ENCODE measurements around the gene VEPH1. TPM values are rescaled to one million over a fixed set of nuclear protein-coding genes. Genes with fewer than 3 reads are reported as not detected.
"Not testable (repeated sequence)": the region's sequence is repeated elsewhere in the genome, so short reads cannot be mapped to it uniquely, and the experiment has no call there.

Gene VEPH1
- total RNA-seq, 1 experiment from 2014 or later, result 0.51 TPM

GRCh38 chr3:157348304-157349075 is 154.7 kb downstream of the VEPH1 start:
- in situ Hi-C loops (cut with HindIII; ENCODE audit: low pct_unique_long_range_greater_than_20kb, low sequenced_read_pairs); H3K4me1 ChIP-seq (ENCODE audit: control insufficient read depth, insufficient read depth, low read length); H3K4me3 ChIP-seq (ENCODE audit: low read depth in 2 of 2, low read length in 2 of 2); H3K36me3 ChIP-seq (ENCODE audit: control insufficient read depth, insufficient read depth, low read length); H3K27ac ChIP-seq (ENCODE audit: low read length); POLR2A ChIA-PET; ATAC-seq; H3K27me3 ChIP-seq (ENCODE audit: control insufficient read depth, insufficient read depth, low read length); intact Hi-C loops (cut with micrococcal nuclease; ENCODE audit: unreplicated experiment); BruUV-seq (replicated peaks); H3K9me3 ChIP-seq (ENCODE audit: control insufficient read depth, insufficient read depth, low read depth, low read length); CTCF ChIA-PET; DNase-seq (ENCODE audit: low read depth, low spot score): not testable (repeated sequence)

GRCh38 chr3:157347577-157348303 is 155.5 kb downstream of the VEPH1 start:
- no TSS peak for BruUV-seq (replicated peaks)
- no peak for TF ChIP-seq REST (IDR thresholded peaks at IDR 0.05; ENCODE audit: insufficient read depth in 1 of 2, low read depth in 2 of 2, low read length in 1 of 2)
- TF ChIP-seq CTCF (IDR thresholded peaks at IDR 0.05), result peak; percentile 39
- POLR2A ChIA-PET, result no interaction called here
- H3K4me3 ChIP-seq (ENCODE audit: low read depth in 2 of 2, low read length in 2 of 2), result no peak overlapping the region
- DNase-seq (ENCODE audit: low read depth, low spot score) (no peak), ATAC-seq (no peak)
- no peaks in the 10 kb centered on the region for H3K4me1 ChIP-seq (ENCODE audit: control insufficient read depth, insufficient read depth, low read length)
- in situ Hi-C loops (cut with HindIII; ENCODE audit: low pct_unique_long_range_greater_than_20kb, low sequenced_read_pairs), result no loop called here
- no peak overlapping the region for H3K27ac ChIP-seq (ENCODE audit: low read length)
- CTCF ChIA-PET, result no interaction called here
- H3K9me3 ChIP-seq (ENCODE audit: control insufficient read depth, insufficient read depth, low read depth, low read length), result no peaks in the 10 kb centered on the region
- H3K27me3 ChIP-seq (ENCODE audit: control insufficient read depth, insufficient read depth, low read length), result no peaks in the 10 kb centered on the region
- H3K36me3 ChIP-seq (ENCODE audit: control insufficient read depth, insufficient read depth, low read length), result no peaks in the 10 kb centered on the region
- intact Hi-C loops (cut with micrococcal nuclease; ENCODE audit: unreplicated experiment), result no loop called here

GRCh38 chr3:157336252-157337009 is 166.8 kb downstream of the VEPH1 start:
- Histone ChIP-seq H3K4me1 (ENCODE audit: control insufficient read depth, insufficient read depth, low read length) (peaks cover 5% of the 10 kb centered on the region; the same call in 1 of the 2 replicates), H3K27me3 (ENCODE audit: control insufficient read depth, insufficient read depth, low read length) (no peaks in the 10 kb centered on the region), H3K36me3 (ENCODE audit: control insufficient read depth, insufficient read depth, low read length) (no peaks in the 10 kb centered on the region), H3K4me3 (ENCODE audit: low read depth in 2 of 2, low read length in 2 of 2) (0 out of 4 replicates have a peak overlapping the region, but pooled peaks of 1 of the 2 experiments have one; percentile 19), H3K27ac (ENCODE audit: low read length) (no peak overlapping the region), H3K9me3 (ENCODE audit: control insufficient read depth, insufficient read depth, low read depth, low read length) (no peaks in the 10 kb centered on the region)
- intact Hi-C loops (cut with micrococcal nuclease; ENCODE audit: unreplicated experiment) (no loop called here), in situ Hi-C loops (cut with HindIII; ENCODE audit: low pct_unique_long_range_greater_than_20kb, low sequenced_read_pairs) (no loop called here)
- peak; percentile 76 for ATAC-seq
- 0 out of 2 replicates have a peak, but pooled peaks have one; percentile 5 for TF ChIP-seq CTCF (IDR thresholded peaks at IDR 0.05)
- TF ChIP-seq TCF7L2 (IDR thresholded peaks at IDR 0.05; ENCODE audit: low read depth, low read length), result peak; percentile 58; the same call in 1 of the 2 replicates
- TF ChIP-seq POLR2AphosphoS5 (IDR thresholded peaks at IDR 0.05; ENCODE audit: low read depth, low read length), result no peak
- TF ChIP-seq SIN3A (IDR thresholded peaks at IDR 0.05; ENCODE audit: borderline replicate concordance, insufficient read depth, low read depth, low read length), result no peak
- no peak for TF ChIP-seq REST (IDR thresholded peaks at IDR 0.05; ENCODE audit: insufficient read depth in 1 of 2, low read depth in 2 of 2, low read length in 1 of 2)
- no TSS peak for BruUV-seq (replicated peaks)
- POLR2A ChIA-PET, result no interaction called here
- no peak for DNase-seq (ENCODE audit: low read depth, low spot score)
- CTCF ChIA-PET, result no interaction called here
